HL-60/S4 (cell line): ENCODE measurements around the gene ZBTB32.

ENCODE experiments used
- in situ Hi-C: fragments of 300-500 bp; cut with MboI; formaldehyde crosslinking; loops from 2 replicates; pipeline ENCODE4 v1.14.3; 2022; ENCODE audit warnings: low sequenced_read_pairs

The ZBTB32 gene

GRCh38 chr19:35734273-35734672 is 29.9 kb downstream of the ZBTB32 start:
- in situ Hi-C loops = no loop called here

GRCh38 chr19:35734889-35735288 is 30.5 kb downstream of the ZBTB32 start:
- in situ Hi-C loops = no loop called here

- in situ Hi-C loops = no loop called here
Observed at GRCh38 chr19:35736913-35737886, 32.8 kb downstream of the ZBTB32 start.

GRCh38 chr19:35738021-35738886 is 33.9 kb downstream of the ZBTB32 start:
- in situ Hi-C loops = no loop called here

- in situ Hi-C loops = no loop called here
Observed at GRCh38 chr19:35738887-35739229, 34.5 kb downstream of the ZBTB32 start.

GRCh38 chr19:35739275-35740107 is 35.1 kb downstream of the ZBTB32 start:
- in situ Hi-C loops = no loop called here

- in situ Hi-C loops = no loop called here
Observed at GRCh38 chr19:35740108-35740422, 35.7 kb downstream of the ZBTB32 start.

GRCh38 chr19:35740423-35741202 is 36.3 kb downstream of the ZBTB32 start:
- in situ Hi-C loops = no loop called here

GRCh38 chr19:35741203-35741515 is 36.8 kb downstream of the ZBTB32 start:
- in situ Hi-C loops = no loop called here

GRCh38 chr19:35742121-35742724 is 37.9 kb downstream of the ZBTB32 start, which contains the start of gene IGFLR1:
Gene IGFLR1, minus strand, starts transcription at chr19:35742452. Its CDS starts 1,272 bp downstream, at chr19:35741180.
- in situ Hi-C loops = no loop called here

GRCh38 chr19:35743640-35744429 is 39.5 kb downstream of the ZBTB32 start:
- in situ Hi-C loops = no loop called here

- in situ Hi-C loops = no loop called here
Observed at GRCh38 chr19:35744430-35745327, 40.3 kb downstream of the ZBTB32 start.

GRCh38 chr19:35745328-35746086 is 41.1 kb downstream of the ZBTB32 start, which contains the start of the genes PSENEN and U2AF1L4:
Gene PSENEN, plus strand, starts transcription at chr19:35745651. Its CDS starts 280 bp downstream, at chr19:35745931.
Gene U2AF1L4, minus strand, starts transcription at chr19:35745418. Its CDS starts 27 bp downstream, at chr19:35745391.
- in situ Hi-C loops = no loop called here

- in situ Hi-C loops = no loop called here
Observed at GRCh38 chr19:35746087-35746462, 41.7 kb downstream of the ZBTB32 start.

- in situ Hi-C loops = no loop called here
Observed at GRCh38 chr19:35746531-35746930, 42.2 kb downstream of the ZBTB32 start.

- in situ Hi-C loops = no loop called here
Observed at GRCh38 chr19:35748106-35749020, 44.0 kb downstream of the ZBTB32 start, which contains the start of gene LIN37. Gene LIN37, plus strand, starts transcription at chr19:35748576. Its CDS starts 149 bp downstream, at chr19:35748725.
